ENCODE results near the gene TMEM229A.

- TF ChIP-seq POLR2AphosphoS5 (IDR thresholded peaks at IDR 0.05) (no peak), CTCF (IDR thresholded peaks at IDR 0.05) (no peak)
Measured at GRCh38 chr7:123992913-123993518, 39.9 kb downstream of the TMEM229A start.
